ENCODE results near the gene SRRM3.

- TF ChIP-seq CTCF (IDR thresholded peaks at IDR 0.05): no peak
- TF ChIP-seq POLR2A (IDR thresholded peaks at IDR 0.05): no peak
Observed at GRCh38 chr7:76315364-76315763, 113.7 kb downstream of the SRRM3 start.
